Uterus (tissue), 4 donors: ENCODE results near the gene RIMS1. TPM values are rescaled to one million over a fixed set of nuclear protein-coding genes. Genes with fewer than 3 reads are reported as not detected.

Experiments
- DNase-seq, 2 donors: peaks; one replicate each; pipeline ENCODE4 v3.0.0-alpha.2; 2019 to 2020
- H3K27ac ChIP-seq, 2 donors: fragments of 200-600 bp; sonication (generic); 1 replicate in 1 of 2; 2 replicates in 1 of 2; pipeline ENCODE4 v1.5.1; 2016 to 2018
- H3K27me3 ChIP-seq, 2 donors: fragments of 200-600 bp; sonication (generic); one replicate each; pipeline ENCODE4 v1.5.1; 2018 to 2019; ENCODE audit warnings: control low read depth in 1 of 2
- H3K36me3 ChIP-seq, 2 donors: fragments of 200-600 bp; sonication (generic); one replicate each; pipeline ENCODE4 v1.5.1; 2019; ENCODE audit warnings: control low read depth in 1 of 2
- H3K4me1 ChIP-seq, 2 donors: fragments of 200-600 bp; sonication (generic); one replicate each; pipeline ENCODE4 v1.5.1; 2018 to 2019; ENCODE audit warnings: control low read depth in 1 of 2
- H3K4me3 ChIP-seq, 2 donors: fragments of 200-600 bp; sonication (generic); 1 replicate in 1 of 2; 2 replicates in 1 of 2; pipeline ENCODE4 v1.5.1; 2018 to 2019; ENCODE audit warnings: mild to moderate bottlenecking in 1 of 2
- H3K9me3 ChIP-seq, 2 donors: fragments of 200-600 bp; sonication (generic); one replicate each; pipeline ENCODE4 v1.5.1; 2019; ENCODE audit warnings: control low read depth in 1 of 2
- CTCF ChIP-seq, 4 experiments: fragments of 200-600 bp in 2 of 4; fragments of 450-650 bp in 2 of 4; sonication (generic) in 2 of 4; IDR thresholded peaks; one replicate each; pipeline ENCODE4 v1.5.1; 2016 to 2019; ENCODE audit warnings: antibody characterized with exemption in 4 of 4, mild to moderate bottlenecking in 2 of 4, moderate library complexity in 1 of 4
- POLR2A ChIP-seq, 2 donors: fragments of 450-650 bp; IDR thresholded peaks; one replicate each; pipeline ENCODE4 v1.6.1; 2016; ENCODE audit warnings: antibody characterized with exemption in 2 of 2, mild to moderate bottlenecking in 1 of 2, moderate library complexity in 1 of 2
- intact Hi-C: fragments of 100-400 bp; cut with DNase I; formaldehyde crosslinking; loops from one replicate; pipeline ENCODE4 v1.15.1; 2023; ENCODE audit warnings: low total_unique reads
- total RNA-seq, 4 donors: library from RNA; depleted of rRNA in 3 of 4; stranded (reverse); fragments of >200 nt in 3 of 4; gene quantifications; one replicate each; pipeline versions ENCODE4 v1.1.0 to v1.2.4, GENCODE V29; 2014 to 2023
- donor health status: DM: yes; HTN: yes; CAD: no.

Gene RIMS1
- total RNA-seq, 4 donors from 2014 or later: 0.88 to 24.9 TPM; not detected in 2

- no peak overlapping the region for H3K27ac ChIP-seq
- no peaks in the 10 kb centered on the region for H3K27me3 ChIP-seq
- TF ChIP-seq POLR2A (IDR thresholded peaks at IDR 0.05) (no peak), CTCF (IDR thresholded peaks at IDR 0.05) (no peak)
- H3K4me3 ChIP-seq: no peak overlapping the region
- H3K4me1 ChIP-seq: no peaks in the 10 kb centered on the region
- DNase-seq: no peak
- no peaks in the 10 kb centered on the region for H3K36me3 ChIP-seq
- no peaks in the 10 kb centered on the region for H3K9me3 ChIP-seq
- intact Hi-C loops: no loop called here
Measured at GRCh38 chr6:71892641-71893040, 6.3 kb downstream of the RIMS1 start.

GRCh38 chr6:71900642-71901041, 14.3 kb downstream of the RIMS1 start:
- TF ChIP-seq POLR2A (IDR thresholded peaks at IDR 0.05) (no peak), CTCF (IDR thresholded peaks at IDR 0.05) (no peak)
- Histone ChIP-seq H3K27me3 (no peaks in the 10 kb centered on the region), H3K9me3 (no peaks in the 10 kb centered on the region), H3K4me1 (no peaks in the 10 kb centered on the region), H3K27ac (no peak overlapping the region), H3K36me3 (no peaks in the 10 kb centered on the region), H3K4me3 (no peak overlapping the region)
- no peak for DNase-seq
- intact Hi-C loops: no loop called here

GRCh38 chr6:71902261-71902660, 15.9 kb downstream of the RIMS1 start:
- DNase-seq: no peak
- intact Hi-C loops: no loop called here
- H3K9me3 ChIP-seq: no peaks in the 10 kb centered on the region
- no peaks in the 10 kb centered on the region for H3K36me3 ChIP-seq
- H3K4me3 ChIP-seq: no peak overlapping the region
- TF ChIP-seq POLR2A (IDR thresholded peaks at IDR 0.05) (no peak), CTCF (IDR thresholded peaks at IDR 0.05) (no peak)
- no peaks in the 10 kb centered on the region for H3K4me1 ChIP-seq
- H3K27me3 ChIP-seq: no peaks in the 10 kb centered on the region
- H3K27ac ChIP-seq: no peak overlapping the region

- intact Hi-C loops: no loop called here
- Histone ChIP-seq H3K4me1 (no peaks in the 10 kb centered on the region), H3K27ac (no peak overlapping the region), H3K4me3 (no peak overlapping the region), H3K36me3 (no peaks in the 10 kb centered on the region), H3K9me3 (no peaks in the 10 kb centered on the region), H3K27me3 (no peaks in the 10 kb centered on the region)
- TF ChIP-seq POLR2A (IDR thresholded peaks at IDR 0.05): no peak
- TF ChIP-seq CTCF (IDR thresholded peaks at IDR 0.05): no peak
- DNase-seq: no peak
Measured at GRCh38 chr6:71906813-71907212, 20.5 kb downstream of the RIMS1 start.

- Histone ChIP-seq H3K27me3 (no peaks in the 10 kb centered on the region), H3K36me3 (no peaks in the 10 kb centered on the region), H3K27ac (no peak overlapping the region), H3K4me3 (no peak overlapping the region), H3K4me1 (no peaks in the 10 kb centered on the region), H3K9me3 (no peaks in the 10 kb centered on the region)
- intact Hi-C loops: no loop called here
- TF ChIP-seq CTCF (IDR thresholded peaks at IDR 0.05) (no peak), POLR2A (IDR thresholded peaks at IDR 0.05) (no peak)
- DNase-seq: no peak
Measured at GRCh38 chr6:71908162-71908765, 21.9 kb downstream of the RIMS1 start.
